G401 (cell line): ENCODE results near the gene UNC13D. TPM values are rescaled to one million over a fixed set of nuclear protein-coding genes. Genes with fewer than 3 reads are reported as not detected.
"Not testable (repeated sequence)": the region's sequence is repeated elsewhere in the genome, so short reads cannot be mapped to it uniquely, and the experiment has no call there.

Experiments
- DNase-seq: peaks from one replicate; pipeline ENCODE4 v3.0.0-alpha.2; 2015; ENCODE audit warnings: low spot score
- in situ Hi-C: cut with HindIII; loops from 2 replicates; pipeline ENCODE4 v1.10.0; 2016; ENCODE audit warnings: low sequenced_read_pairs, mixed read lengths
- total RNA-seq: library from RNA; depleted of rRNA; stranded (reverse); fragments of >200 nt; shearing (Covaris generic); gene quantifications from 2 replicates; pipeline ENCODE4 v1.2.3, GENCODE V29; 2014; rRNA removed

Gene UNC13D
- total RNA-seq, 1 experiment from 2014 or later: 2.8 TPM

- DNase-seq: peak; percentile 43
- in situ Hi-C loops: no loop called here
Measured at GRCh38 chr17:75783069-75783783, 61.0 kb downstream of the UNC13D start.

DNA sequence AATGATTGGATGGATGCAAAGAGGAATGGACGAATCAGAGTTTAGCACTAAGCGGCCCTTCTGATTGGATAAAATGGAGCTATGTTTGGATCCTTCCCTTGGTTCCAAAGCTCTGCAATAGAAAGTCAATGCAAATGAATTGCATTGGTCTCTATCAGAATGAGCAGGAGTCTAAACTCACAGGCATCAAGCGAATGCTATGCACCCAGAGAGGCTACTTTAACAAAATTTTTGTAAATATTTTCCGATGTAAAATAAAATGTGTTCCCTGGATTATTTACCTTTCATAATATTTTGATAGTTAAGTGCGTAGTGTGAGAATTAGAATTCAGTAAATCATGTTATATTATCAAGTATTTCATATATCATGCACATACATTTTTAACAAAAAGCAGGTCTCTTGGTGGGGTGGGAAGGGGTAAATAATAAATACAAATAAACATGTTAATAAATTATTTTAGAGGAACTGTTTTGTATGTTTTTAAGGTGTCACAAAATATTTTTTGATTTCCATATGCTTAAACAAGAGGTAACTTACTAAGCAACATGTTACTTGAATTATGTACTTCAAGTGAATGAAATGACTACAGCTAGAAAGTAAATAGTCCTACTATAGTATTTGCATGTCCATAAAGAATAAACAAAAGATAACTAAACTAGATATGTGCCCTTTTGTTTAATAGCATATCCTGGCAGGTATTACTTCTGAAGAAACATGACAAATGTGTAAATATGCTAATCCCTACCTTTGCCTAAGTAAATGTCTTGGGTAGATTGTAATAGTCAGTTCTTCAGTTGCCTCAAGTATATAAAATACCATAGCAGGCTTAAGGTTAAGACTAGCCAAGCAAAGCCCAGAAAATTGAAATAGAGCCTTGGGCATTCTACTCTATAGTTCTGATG lies 64.0 kb downstream of the UNC13D start:
- in situ Hi-C loops: no loop called here
- DNase-seq: no peak

DNA sequence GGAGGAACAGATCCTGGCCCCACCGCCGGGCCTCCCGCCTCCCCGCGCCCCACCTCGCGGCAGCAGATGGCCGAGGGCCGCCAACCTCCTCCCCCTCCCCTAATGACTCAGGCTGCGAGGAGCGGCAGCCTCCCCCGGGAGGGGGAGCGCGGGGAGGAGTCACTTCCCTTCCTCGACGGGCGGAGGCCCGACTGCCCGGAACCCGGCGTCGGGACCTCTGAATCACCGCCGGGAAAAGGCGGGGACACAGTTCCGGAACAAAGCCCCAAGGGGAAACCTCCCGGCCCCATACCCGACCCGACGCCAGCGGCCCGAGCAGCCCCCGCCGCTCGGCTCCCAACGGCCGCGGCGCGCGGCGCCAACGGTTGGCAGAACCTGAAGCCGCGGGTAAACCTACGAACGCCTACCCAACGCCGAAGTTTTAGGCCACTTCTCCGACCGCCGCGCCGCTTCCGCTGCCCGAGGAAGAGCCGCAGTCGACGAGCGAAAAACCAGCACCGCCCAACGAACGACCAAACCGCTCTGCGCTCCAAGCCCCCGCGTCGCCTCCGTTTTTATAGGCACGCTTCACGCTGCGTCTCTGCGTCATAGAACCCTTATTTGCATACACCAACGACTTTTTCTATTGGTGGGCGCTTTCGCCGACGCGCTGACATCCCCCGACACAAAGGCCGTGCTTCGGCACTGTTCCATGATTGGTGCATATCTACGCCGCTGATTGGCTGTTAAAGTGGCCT lies 64.8 kb downstream of the UNC13D start:
- DNase-seq: peak; percentile 100
- in situ Hi-C loops: no loop called here

DNA sequence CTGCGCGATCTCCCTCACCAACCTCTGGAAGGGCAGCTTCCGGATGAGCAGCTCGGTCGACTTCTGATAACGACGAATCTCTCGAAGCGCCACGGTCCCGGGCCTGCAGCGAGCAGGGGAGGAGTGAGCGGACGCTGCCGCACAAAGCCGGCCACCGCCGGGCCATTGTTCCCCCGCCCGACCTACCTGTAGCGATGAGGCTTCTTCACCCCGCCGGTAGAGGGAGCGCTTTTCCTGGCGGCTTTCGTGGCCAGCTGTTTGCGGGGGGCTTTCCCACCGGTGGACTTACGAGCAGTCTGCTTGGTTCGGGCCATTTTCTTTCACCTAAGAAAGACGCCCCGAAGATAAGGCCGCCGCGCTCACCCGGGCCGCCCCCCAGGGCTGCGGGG lies 65.3 kb downstream of the UNC13D start:
- in situ Hi-C loops: no loop called here
- DNase-seq: no peak

DNA sequence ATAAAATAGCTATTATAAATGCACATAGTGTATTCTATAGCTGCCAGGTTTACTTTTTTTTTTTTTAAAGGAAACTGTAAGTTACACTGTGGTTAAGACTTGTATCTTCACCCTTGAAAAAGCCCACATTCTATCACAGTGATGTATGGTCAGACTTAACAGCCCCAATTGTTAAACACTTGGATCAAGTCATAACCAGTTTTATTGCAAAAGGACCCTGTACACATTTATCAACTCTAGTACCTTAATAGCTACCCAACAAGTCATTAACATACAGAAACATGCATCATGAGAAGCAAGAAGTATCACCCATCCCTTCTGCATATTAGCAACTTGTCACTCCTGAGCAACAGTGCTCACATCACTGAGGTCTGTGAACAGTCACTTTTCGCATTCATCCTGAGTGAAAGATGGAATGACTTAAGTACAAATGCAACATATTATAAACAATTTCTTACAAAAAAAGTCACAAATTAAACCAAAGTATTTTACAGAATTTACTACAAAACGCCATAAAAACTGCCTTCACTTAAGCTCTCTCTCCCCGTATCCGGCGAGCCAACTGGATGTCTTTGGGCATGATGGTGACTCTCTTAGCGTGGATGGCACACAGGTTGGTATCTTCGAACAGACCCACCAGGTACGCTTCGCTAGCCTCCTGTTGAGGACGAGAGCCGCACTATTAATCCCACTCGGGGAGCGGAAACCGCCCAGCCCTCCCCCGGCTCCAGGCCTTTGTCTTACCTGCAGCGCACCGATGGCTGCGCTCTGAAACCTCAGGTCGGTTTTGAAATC lies 65.9 kb downstream of the UNC13D start:
- in situ Hi-C loops, DNase-seq: not testable (repeated sequence)

- in situ Hi-C loops: no loop called here
- DNase-seq: no peak
Measured at GRCh38 chr17:75777296-75777922, 66.8 kb downstream of the UNC13D start.

Other genes starting within 250 kb of the UNC13D start
- not detected in 2 replicates for gene SMIM5, start 211.0 kb downstream of the UNC13D start, total RNA-seq
- gene RECQL5, start 177.2 kb downstream of the UNC13D start, total RNA-seq: 16.7 and 40.0 TPM in 2 replicates
- gene SAP30BP, start 177.1 kb downstream of the UNC13D start, total RNA-seq: 94.1 and 162 TPM in 2 replicates
- 0.06 TPM in 1 of 2 replicates, not detected in the other for gene ITGB4, start 122.9 kb downstream of the UNC13D start, total RNA-seq
- gene GALK1, start 79.2 kb downstream of the UNC13D start, total RNA-seq: 68.3 and 87.8 TPM in 2 replicates
- gene UNK, start 59.6 kb downstream of the UNC13D start, total RNA-seq: 19.1 and 19.6 TPM in 2 replicates
- gene WBP2, start 10.9 kb upstream of the UNC13D start, total RNA-seq: 18.6 and 18.7 TPM in 2 replicates
- gene TRIM47, start 34.2 kb upstream of the UNC13D start, total RNA-seq: 2.1 and 2.7 TPM in 2 replicates
- gene TRIM65, start 52.5 kb upstream of the UNC13D start, total RNA-seq: 37.5 and 41.7 TPM in 2 replicates
- gene MRPL38, start 60.5 kb upstream of the UNC13D start, total RNA-seq: 102 and 134 TPM in 2 replicates
- gene FBF1, start 96.6 kb upstream of the UNC13D start, total RNA-seq: 10.4 and 21.6 TPM in 2 replicates
- gene ACOX1, start 134.8 kb upstream of the UNC13D start, total RNA-seq: 27.7 and 32.2 TPM in 2 replicates
- gene TEN1, start 134.8 kb upstream of the UNC13D start, total RNA-seq: 31.4 and 39.4 TPM in 2 replicates
- 0.68 and 2.5 TPM in 2 replicates for gene CDK3, start 156.5 kb upstream of the UNC13D start, total RNA-seq
- gene EVPL, start 182.9 kb upstream of the UNC13D start, total RNA-seq: 0.80 and 5.4 TPM in 2 replicates
- gene SRP68, start 228.1 kb upstream of the UNC13D start, total RNA-seq: 73.7 and 87.2 TPM in 2 replicates
- 0.95 TPM in 1 of 2 replicates, not detected in the other for gene GALR2, start 230.4 kb upstream of the UNC13D start, total RNA-seq
- gene ZACN, start 234.8 kb upstream of the UNC13D start, total RNA-seq: not detected in 2 replicates